ENCODE results near the gene NUBP1.
"Not testable (repeated sequence)": the region's sequence is repeated elsewhere in the genome, so short reads cannot be mapped to it uniquely, and the experiment has no call there.

The NUBP1 gene

DNA sequence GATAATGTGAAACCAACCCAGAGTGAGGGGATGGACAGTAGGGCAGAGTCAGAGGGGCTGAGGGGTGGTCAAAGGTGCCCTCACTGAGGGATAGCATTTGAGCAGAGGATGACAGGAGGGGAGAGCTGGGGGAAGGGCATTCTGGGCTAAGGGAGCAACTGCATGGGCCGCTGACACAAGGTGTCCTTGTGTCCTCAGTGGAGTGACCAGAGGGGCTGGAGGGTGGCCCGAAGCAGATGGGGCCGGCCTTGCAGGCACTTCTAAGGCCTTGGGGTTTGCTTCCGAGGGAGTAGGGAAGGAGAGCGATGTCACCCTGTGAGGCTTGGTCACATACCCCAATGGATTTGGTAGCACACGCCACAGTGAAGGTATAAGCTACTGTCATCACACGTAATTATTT lies 10.0 kb downstream of the NUBP1 start:
- Histone ChIP-seq H3K9me3 (ENCODE audit: control insufficient read depth, low read length) (no peaks in the 10 kb centered on the region), H3K36me3 (ENCODE audit: control insufficient read depth, insufficient read depth, low read length) (peaks cover 2% of the 10 kb centered on the region), H3K4me3 (ENCODE audit: low read length) (no peak overlapping the region), H3K9ac (ENCODE audit: low read length) (no peak overlapping the region), H3K4me1 (ENCODE audit: control insufficient read depth, insufficient read depth, low read length) (no peaks in the 10 kb centered on the region), H3K27me3 (ENCODE audit: control insufficient read depth, insufficient read depth, low read length) (no peaks in the 10 kb centered on the region)

GRCh38 chr16:10754941-10755340 lies 11.3 kb downstream of the NUBP1 start:
- Histone ChIP-seq H3K9me3 (ENCODE audit: control insufficient read depth, low read length) (no peaks in the 10 kb centered on the region), H3K27me3 (ENCODE audit: control insufficient read depth, insufficient read depth, low read length) (no peaks in the 10 kb centered on the region), H3K4me3 (ENCODE audit: low read length) (no peak overlapping the region), H3K9ac (ENCODE audit: low read length) (no peak overlapping the region), H3K4me1 (ENCODE audit: control insufficient read depth, insufficient read depth, low read length) (no peaks in the 10 kb centered on the region), H3K36me3 (ENCODE audit: control insufficient read depth, insufficient read depth, low read length) (peaks cover 3% of the 10 kb centered on the region)

DNA sequence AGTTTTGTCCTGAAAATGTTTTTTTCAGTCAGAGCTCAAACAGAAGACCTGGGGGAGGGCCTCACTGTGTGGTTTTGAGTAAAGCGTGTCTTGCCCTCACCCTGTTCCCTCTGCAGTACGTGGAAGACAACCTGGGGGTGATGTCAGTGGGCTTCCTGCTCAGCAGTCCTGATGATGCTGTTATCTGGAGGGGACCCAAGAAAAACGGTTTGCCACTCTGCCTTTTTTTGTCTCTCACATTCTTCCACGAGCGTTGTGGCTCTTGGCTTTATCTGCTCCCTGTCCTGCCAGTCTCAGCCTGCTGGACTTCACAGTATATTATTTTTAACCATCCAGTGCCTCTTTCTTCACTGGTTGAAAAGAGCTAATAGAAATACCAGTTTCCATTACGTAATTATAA lies 12.9 kb downstream of the NUBP1 start:
- H3K9ac ChIP-seq (ENCODE audit: low read length): no peak overlapping the region
- H3K9me3 ChIP-seq (ENCODE audit: control insufficient read depth, low read length): no peaks in the 10 kb centered on the region
- no peaks in the 10 kb centered on the region for H3K4me1 ChIP-seq (ENCODE audit: control insufficient read depth, insufficient read depth, low read length)
- no peak overlapping the region for H3K4me3 ChIP-seq (ENCODE audit: low read length)
- H3K36me3 ChIP-seq (ENCODE audit: control insufficient read depth, insufficient read depth, low read length): peaks cover 3% of the 10 kb centered on the region
- no peaks in the 10 kb centered on the region for H3K27me3 ChIP-seq (ENCODE audit: control insufficient read depth, insufficient read depth, low read length)

GRCh38 chr16:10760858-10761257 lies 17.2 kb downstream of the NUBP1 start:
- Histone ChIP-seq H3K27me3 (ENCODE audit: control insufficient read depth, insufficient read depth, low read length) (no peaks in the 10 kb centered on the region), H3K4me3 (ENCODE audit: low read length) (no peak overlapping the region), H3K9me3 (ENCODE audit: control insufficient read depth, low read length) (no peaks in the 10 kb centered on the region), H3K36me3 (ENCODE audit: control insufficient read depth, insufficient read depth, low read length) (peaks cover 3% of the 10 kb centered on the region), H3K9ac (ENCODE audit: low read length) (no peak overlapping the region), H3K4me1 (ENCODE audit: control insufficient read depth, insufficient read depth, low read length) (no peaks in the 10 kb centered on the region)

DNA sequence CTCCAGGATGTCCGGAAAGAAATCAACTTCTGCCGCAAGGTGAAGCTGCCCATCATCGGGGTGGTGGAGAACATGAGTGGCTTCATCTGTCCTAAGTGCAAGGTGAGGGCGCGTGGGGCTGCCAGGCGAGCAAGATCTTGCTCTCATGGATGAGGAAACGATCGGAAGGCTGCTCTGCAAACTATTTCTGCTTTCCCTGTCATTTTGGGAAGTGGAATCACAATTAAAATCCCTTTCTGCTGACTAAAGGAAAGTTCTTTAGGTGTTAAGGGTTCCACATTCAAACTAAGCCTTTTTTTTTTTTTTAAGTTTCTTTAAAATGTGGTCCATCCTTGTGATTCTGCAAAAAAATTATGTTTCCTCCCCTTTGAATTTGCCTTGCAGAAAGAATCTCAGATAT lies 17.7 kb downstream of the NUBP1 start:
- Histone ChIP-seq H3K9ac (ENCODE audit: low read length) (no peak overlapping the region), H3K4me1 (ENCODE audit: control insufficient read depth, insufficient read depth, low read length) (no peaks in the 10 kb centered on the region), H3K4me3 (ENCODE audit: low read length) (no peak overlapping the region), H3K9me3 (ENCODE audit: control insufficient read depth, low read length) (no peaks in the 10 kb centered on the region), H3K36me3 (ENCODE audit: control insufficient read depth, insufficient read depth, low read length) (peaks cover 3% of the 10 kb centered on the region), H3K27me3 (ENCODE audit: control insufficient read depth, insufficient read depth, low read length) (no peaks in the 10 kb centered on the region)

- Histone ChIP-seq H3K9ac (ENCODE audit: low read length) (no peak overlapping the region), H3K27me3 (ENCODE audit: control insufficient read depth, insufficient read depth, low read length) (no peaks in the 10 kb centered on the region), H3K4me3 (ENCODE audit: low read length) (no peak overlapping the region), H3K36me3 (ENCODE audit: control insufficient read depth, insufficient read depth, low read length) (peaks cover 3% of the 10 kb centered on the region), H3K4me1 (ENCODE audit: control insufficient read depth, insufficient read depth, low read length) (no peaks in the 10 kb centered on the region), H3K9me3 (ENCODE audit: control insufficient read depth, low read length) (no peaks in the 10 kb centered on the region)
Observed at GRCh38 chr16:10762336-10763016, 18.8 kb downstream of the NUBP1 start.

GRCh38 chr16:10763456-10763855 lies 19.8 kb downstream of the NUBP1 start:
- Histone ChIP-seq H3K4me1 (ENCODE audit: control insufficient read depth, insufficient read depth, low read length) (no peaks in the 10 kb centered on the region), H3K9me3 (ENCODE audit: control insufficient read depth, low read length) (no peaks in the 10 kb centered on the region), H3K9ac (ENCODE audit: low read length) (no peak overlapping the region), H3K36me3 (ENCODE audit: control insufficient read depth, insufficient read depth, low read length) (peaks cover 3% of the 10 kb centered on the region), H3K27me3 (ENCODE audit: control insufficient read depth, insufficient read depth, low read length) (no peaks in the 10 kb centered on the region), H3K4me3 (ENCODE audit: low read length) (no peak overlapping the region)

DNA sequence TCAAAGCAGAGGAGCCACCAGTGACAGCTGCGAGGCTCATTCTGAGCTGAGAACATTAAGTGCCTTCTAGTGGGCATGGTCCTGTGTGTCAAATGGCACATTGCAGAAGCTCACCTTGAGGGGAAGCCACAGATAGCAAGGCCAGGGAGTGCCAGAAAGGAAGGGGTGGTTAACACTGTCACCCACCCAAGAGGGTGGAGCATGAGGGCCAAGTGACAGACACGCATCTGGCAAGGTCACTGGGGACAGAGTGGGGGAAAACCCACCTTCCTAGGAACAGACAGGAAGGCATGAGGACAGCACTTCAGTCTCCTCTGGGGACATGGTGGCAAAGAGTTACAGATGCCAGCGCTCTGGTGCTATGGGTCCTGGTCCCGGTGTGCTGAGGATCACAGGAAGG lies 22.1 kb downstream of the NUBP1 start:
- H3K9ac ChIP-seq (ENCODE audit: low read length): no peak overlapping the region
- H3K36me3 ChIP-seq (ENCODE audit: control insufficient read depth, insufficient read depth, low read length): no peaks in the 10 kb centered on the region
- H3K9me3 ChIP-seq (ENCODE audit: control insufficient read depth, low read length): no peaks in the 10 kb centered on the region
- H3K4me3 ChIP-seq (ENCODE audit: low read length): no peak overlapping the region
- H3K4me1 ChIP-seq (ENCODE audit: control insufficient read depth, insufficient read depth, low read length): no peaks in the 10 kb centered on the region
- H3K27me3 ChIP-seq (ENCODE audit: control insufficient read depth, insufficient read depth, low read length): no peaks in the 10 kb centered on the region

DNA sequence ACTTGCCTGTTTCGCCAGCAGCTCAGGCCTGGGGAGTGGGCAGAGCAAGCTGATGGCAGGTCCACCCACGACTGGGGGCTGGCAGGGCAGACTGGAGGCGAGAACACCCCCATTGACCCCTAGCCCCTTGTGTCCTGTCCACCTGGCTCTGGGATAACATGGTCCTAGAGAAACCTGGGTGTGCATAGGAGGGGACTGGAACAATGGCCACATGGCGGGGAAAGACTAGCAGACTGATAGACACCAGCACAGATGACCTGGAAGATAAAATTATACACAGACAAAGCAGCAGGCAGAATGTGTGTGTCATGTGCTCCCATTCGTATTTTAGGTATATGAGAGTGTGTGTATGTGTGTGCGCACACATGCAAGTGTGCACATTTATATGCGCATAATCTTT lies 23.5 kb downstream of the NUBP1 start:
- H3K9ac ChIP-seq (ENCODE audit: low read length): no peak overlapping the region
- no peaks in the 10 kb centered on the region for H3K27me3 ChIP-seq (ENCODE audit: control insufficient read depth, insufficient read depth, low read length)
- H3K9me3 ChIP-seq (ENCODE audit: control insufficient read depth, low read length): no peaks in the 10 kb centered on the region
- H3K36me3 ChIP-seq (ENCODE audit: control insufficient read depth, insufficient read depth, low read length): no peaks in the 10 kb centered on the region
- H3K4me3 ChIP-seq (ENCODE audit: low read length): no peak overlapping the region
- H3K4me1 ChIP-seq (ENCODE audit: control insufficient read depth, insufficient read depth, low read length): no peaks in the 10 kb centered on the region

GRCh38 chr16:10769381-10769780 lies 25.7 kb downstream of the NUBP1 start:
- peaks cover 4% of the 10 kb centered on the region for H3K4me1 ChIP-seq (ENCODE audit: control insufficient read depth, insufficient read depth, low read length)
- no peak overlapping the region for H3K9ac ChIP-seq (ENCODE audit: low read length)
- no peaks in the 10 kb centered on the region for H3K27me3 ChIP-seq (ENCODE audit: control insufficient read depth, insufficient read depth, low read length)
- no peaks in the 10 kb centered on the region for H3K36me3 ChIP-seq (ENCODE audit: control insufficient read depth, insufficient read depth, low read length)
- no peak overlapping the region for H3K4me3 ChIP-seq (ENCODE audit: low read length)
- no peaks in the 10 kb centered on the region for H3K9me3 ChIP-seq (ENCODE audit: control insufficient read depth, low read length)

- Histone ChIP-seq H3K4me3 (ENCODE audit: low read length) (no peak overlapping the region), H3K36me3 (ENCODE audit: control insufficient read depth, insufficient read depth, low read length) (no peaks in the 10 kb centered on the region), H3K27me3 (ENCODE audit: control insufficient read depth, insufficient read depth, low read length) (no peaks in the 10 kb centered on the region), H3K4me1 (ENCODE audit: control insufficient read depth, insufficient read depth, low read length) (peaks cover 4% of the 10 kb centered on the region), H3K9ac (ENCODE audit: low read length) (no peak overlapping the region), H3K9me3 (ENCODE audit: control insufficient read depth, low read length) (no peaks in the 10 kb centered on the region)
Observed at GRCh38 chr16:10770907-10771306, 27.3 kb downstream of the NUBP1 start.

GRCh38 chr16:10776280-10776679 lies 32.6 kb downstream of the NUBP1 start:
- no peaks in the 10 kb centered on the region for H3K9me3 ChIP-seq (ENCODE audit: control insufficient read depth, low read length)
- H3K27me3 ChIP-seq (ENCODE audit: control insufficient read depth, insufficient read depth, low read length): no peaks in the 10 kb centered on the region
- no peak overlapping the region for H3K4me3 ChIP-seq (ENCODE audit: low read length)
- no peak overlapping the region for H3K9ac ChIP-seq (ENCODE audit: low read length)
- no peaks in the 10 kb centered on the region for H3K36me3 ChIP-seq (ENCODE audit: control insufficient read depth, insufficient read depth, low read length)
- H3K4me1 ChIP-seq (ENCODE audit: control insufficient read depth, insufficient read depth, low read length): peaks cover 4% of the 10 kb centered on the region

DNA sequence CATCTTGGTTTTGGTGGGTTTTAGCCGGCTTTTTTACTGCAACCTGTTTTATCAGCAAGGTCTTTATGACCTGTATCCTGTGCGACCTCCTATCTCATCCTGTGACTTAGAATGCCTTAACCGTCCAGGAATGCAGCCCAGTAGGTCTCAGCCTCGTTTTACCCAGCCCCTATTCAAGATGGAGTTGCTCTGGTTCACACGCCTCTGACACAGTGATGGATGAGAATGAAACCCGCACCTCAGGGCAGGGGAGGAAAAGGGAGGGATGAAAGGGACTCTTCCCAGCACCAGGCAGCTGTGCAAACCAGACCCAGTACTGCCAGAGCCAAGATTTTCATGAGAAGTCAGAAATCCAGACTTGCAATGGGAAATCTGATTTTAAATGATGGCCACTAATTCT lies 33.3 kb downstream of the NUBP1 start:
- H3K4me3 ChIP-seq (ENCODE audit: low read length); H3K4me1 ChIP-seq (ENCODE audit: control insufficient read depth, insufficient read depth, low read length); H3K36me3 ChIP-seq (ENCODE audit: control insufficient read depth, insufficient read depth, low read length); H3K27me3 ChIP-seq (ENCODE audit: control insufficient read depth, insufficient read depth, low read length); H3K9ac ChIP-seq (ENCODE audit: low read length); H3K9me3 ChIP-seq (ENCODE audit: control insufficient read depth, low read length): not testable (repeated sequence)

Measured in mucosa of stomach (tissue), 1 donor.